Ascending aorta (tissue), 2 donors: ENCODE measurements around the gene M1AP. TPM values are rescaled to one million over a fixed set of nuclear protein-coding genes. Genes with fewer than 3 reads are reported as not detected.

ENCODE experiments used
- DNase-seq, 2 donors: peaks; one replicate each; pipeline ENCODE4 v3.0.0-alpha.2; 2019; ENCODE audit warnings: low spot score in 2 of 2
- H3K27ac ChIP-seq, 2 donors: fragments of 200-600 bp; sonication (generic); one replicate each; pipeline ENCODE4 v1.5.1; 2016 to 2017; ENCODE audit warnings: mild to moderate bottlenecking in 1 of 2
- H3K27me3 ChIP-seq: fragments of 200-600 bp; sonication (generic); one replicate; pipeline ENCODE4 v1.5.1; 2017
- H3K36me3 ChIP-seq, 2 donors: fragments of 200-600 bp; sonication (generic); one replicate each; pipeline ENCODE4 v1.5.1; 2016
- H3K4me1 ChIP-seq, 2 donors: fragments of 200-600 bp; sonication (generic); one replicate each; pipeline ENCODE4 v1.5.1; 2016 to 2017; ENCODE audit warnings: mild to moderate bottlenecking in 1 of 2
- H3K4me3 ChIP-seq, 2 donors: fragments of 200-600 bp; sonication (generic); one replicate each; pipeline ENCODE4 v1.5.1; 2016 to 2017; ENCODE audit warnings: mild to moderate bottlenecking in 1 of 2
- H3K9me3 ChIP-seq, 2 donors: fragments of 200-600 bp; sonication (generic); one replicate each; pipeline ENCODE4 v1.5.1; 2016
- intact Hi-C: fragments of 100-400 bp; cut with DNase I; formaldehyde crosslinking; loops from one replicate; pipeline ENCODE4 v1.15.1; 2023
- total RNA-seq: library from RNA; depleted of rRNA; stranded (reverse); fragments of >200 nt; gene quantifications from one replicate; pipeline ENCODE4 v1.1.0, GENCODE V29; 2016
- TF ChIP-seq, protein P1 (sequence below), 3 experiments: fragments of 200-600 bp in 2 of 3; fragments of 450-650 bp in 1 of 3; sonication (generic) in 2 of 3; IDR thresholded peaks; one replicate each; pipeline ENCODE4 v1.5.1; 2016 to 2019; ENCODE audit warnings: antibody characterized with exemption in 3 of 3, mild to moderate bottlenecking in 1 of 3, moderate library complexity in 1 of 3

The M1AP gene
- total RNA-seq, 1 donor from 2014 or later, result not detected

DNA sequence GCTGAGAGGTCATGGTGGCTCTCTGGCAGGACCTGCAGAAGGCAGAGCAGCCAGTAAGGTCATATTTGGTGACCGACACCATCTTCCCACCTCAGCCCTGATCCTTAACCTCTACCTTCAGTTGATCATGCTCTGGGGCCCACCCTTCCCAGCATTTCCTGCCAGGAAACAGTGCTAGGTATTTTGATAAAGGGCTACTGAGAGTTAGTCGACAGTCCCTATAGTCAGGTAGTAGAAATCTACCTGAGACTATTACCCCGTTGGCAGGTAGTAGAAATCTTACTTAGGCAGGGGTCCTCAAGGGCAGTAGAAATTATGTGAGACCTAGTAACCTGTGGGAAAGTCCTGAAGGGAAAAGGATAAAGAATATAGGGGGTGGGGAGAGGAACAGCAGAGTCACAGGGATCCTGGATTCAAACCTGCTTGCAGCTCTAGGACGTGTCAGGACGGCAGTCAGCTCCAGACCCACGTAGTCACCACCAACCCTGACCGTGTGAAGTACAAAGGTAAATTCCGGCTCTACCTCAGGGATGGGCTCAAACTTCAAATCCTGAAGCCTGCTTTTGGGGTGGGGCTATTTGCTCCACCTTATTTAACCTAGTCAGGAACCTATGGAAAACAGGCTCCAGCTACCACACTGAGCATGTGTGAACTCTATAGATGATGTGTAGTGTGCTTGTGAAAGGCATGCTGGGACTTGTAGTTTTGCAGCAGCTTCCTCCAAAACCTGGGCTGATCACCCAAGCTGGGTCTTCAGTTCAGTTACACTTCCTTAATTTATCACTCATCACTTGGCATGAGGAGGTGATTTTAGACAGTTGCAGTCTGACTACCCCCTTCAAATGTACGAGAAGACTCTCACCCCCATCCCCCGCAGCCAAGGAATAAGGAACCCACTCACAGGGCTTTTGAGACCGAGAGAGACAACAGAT lies 122.1 kb downstream of the M1AP start, which contains the start of gene DQX1:
Gene DQX1 (minus strand): TSS at position 515 of the 932 bp plus-strand sequence. CDS start 502 bp downstream, at position 13.
- H3K27ac ChIP-seq, result no peak within 1 kb of the TSS
- no peak for DNase-seq
- TF ChIP-seq, protein P1, sequence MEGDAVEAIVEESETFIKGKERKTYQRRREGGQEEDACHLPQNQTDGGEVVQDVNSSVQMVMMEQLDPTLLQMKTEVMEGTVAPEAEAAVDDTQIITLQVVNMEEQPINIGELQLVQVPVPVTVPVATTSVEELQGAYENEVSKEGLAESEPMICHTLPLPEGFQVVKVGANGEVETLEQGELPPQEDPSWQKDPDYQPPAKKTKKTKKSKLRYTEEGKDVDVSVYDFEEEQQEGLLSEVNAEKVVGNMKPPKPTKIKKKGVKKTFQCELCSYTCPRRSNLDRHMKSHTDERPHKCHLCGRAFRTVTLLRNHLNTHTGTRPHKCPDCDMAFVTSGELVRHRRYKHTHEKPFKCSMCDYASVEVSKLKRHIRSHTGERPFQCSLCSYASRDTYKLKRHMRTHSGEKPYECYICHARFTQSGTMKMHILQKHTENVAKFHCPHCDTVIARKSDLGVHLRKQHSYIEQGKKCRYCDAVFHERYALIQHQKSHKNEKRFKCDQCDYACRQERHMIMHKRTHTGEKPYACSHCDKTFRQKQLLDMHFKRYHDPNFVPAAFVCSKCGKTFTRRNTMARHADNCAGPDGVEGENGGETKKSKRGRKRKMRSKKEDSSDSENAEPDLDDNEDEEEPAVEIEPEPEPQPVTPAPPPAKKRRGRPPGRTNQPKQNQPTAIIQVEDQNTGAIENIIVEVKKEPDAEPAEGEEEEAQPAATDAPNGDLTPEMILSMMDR (IDR thresholded peaks at IDR 0.05), result no peak
- H3K27me3 ChIP-seq, result no peaks in the 10 kb centered on the region
- H3K4me1 ChIP-seq, result peaks cover 11 to 14% of the 10 kb centered on the region in 2 donors
- intact Hi-C loops, result no loop called here
- H3K36me3 ChIP-seq, result peaks cover 15 to 23% of the 10 kb centered on the region in 2 donors
- H3K9me3 ChIP-seq, result no peaks in the 10 kb centered on the region
- no peak within 1 kb of the TSS for H3K4me3 ChIP-seq

DNA sequence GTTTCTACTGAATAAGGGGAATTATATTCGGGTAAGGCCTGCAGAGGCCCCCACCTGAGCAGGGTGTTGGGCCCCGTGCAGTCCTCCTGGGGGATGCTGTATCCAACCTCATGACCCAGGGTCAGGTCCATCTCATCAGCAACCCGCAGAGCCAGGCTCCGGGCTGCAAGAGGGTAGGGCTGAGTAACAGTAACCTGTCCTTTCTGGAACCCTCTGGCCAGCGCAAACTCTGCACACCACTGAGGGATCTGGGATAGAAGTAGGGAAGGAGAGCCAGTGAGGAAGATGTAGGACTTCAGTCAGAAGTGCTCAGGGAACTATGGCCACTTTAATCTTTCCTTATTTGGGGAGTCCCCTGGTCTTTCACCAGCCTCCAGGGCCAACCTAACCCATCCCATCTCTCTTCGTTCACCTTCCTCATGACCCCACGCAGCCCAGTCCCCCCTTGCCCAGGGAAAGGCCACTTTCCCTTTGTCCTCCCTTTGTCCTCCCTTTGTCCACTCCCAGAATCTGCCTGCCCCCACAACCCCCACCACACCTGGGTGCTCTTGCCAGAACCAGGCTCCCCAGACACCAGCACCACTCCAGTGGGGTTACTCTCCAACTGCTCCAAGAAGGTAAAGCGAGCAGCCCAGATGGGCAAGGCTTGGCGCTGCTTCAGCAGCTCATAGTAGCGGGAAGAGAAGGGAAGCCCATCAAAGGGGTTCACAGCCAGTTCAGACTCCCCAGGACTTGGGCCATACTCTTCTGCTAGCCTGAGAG lies 123.0 kb downstream of the M1AP start:
- Histone ChIP-seq H3K9me3 (no peaks in the 10 kb centered on the region), H3K4me1 (peaks cover 8 to 9% of the 10 kb centered on the region in 2 donors), H3K36me3 (peaks cover 15 to 23% of the 10 kb centered on the region in 2 donors), H3K4me3 (no peak overlapping the region), H3K27me3 (no peaks in the 10 kb centered on the region), H3K27ac (no peak overlapping the region)
- intact Hi-C loops, result no loop called here
- DNase-seq, result no peak
- TF ChIP-seq, protein P1 (IDR thresholded peaks at IDR 0.05), result no peak

DNA sequence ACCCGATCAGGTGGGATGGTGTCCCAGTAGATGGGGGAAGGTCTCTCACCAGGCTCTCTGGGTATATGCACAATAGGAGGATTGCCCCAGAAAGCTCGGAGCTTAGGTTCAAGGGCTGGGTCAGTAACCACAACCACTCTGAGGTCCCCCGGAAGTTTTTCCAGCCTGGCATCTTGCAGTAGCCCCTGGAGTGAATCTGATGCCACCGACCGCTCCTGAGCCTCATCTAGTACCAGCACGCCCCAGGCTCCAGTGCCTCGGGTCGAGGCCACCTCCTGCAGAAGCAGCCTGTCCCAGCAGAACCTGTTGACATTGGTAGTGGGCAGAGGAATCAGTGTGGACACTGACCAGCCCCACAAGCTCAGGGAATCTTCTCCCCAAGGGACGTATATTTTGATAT lies 124.1 kb downstream of the M1AP start:
- H3K36me3 ChIP-seq, result peaks cover 15 to 23% of the 10 kb centered on the region in 2 donors
- intact Hi-C loops, result no loop called here
- H3K27ac ChIP-seq, result no peak overlapping the region
- peaks cover 8% of the 10 kb centered on the region in 2 donors for H3K4me1 ChIP-seq
- TF ChIP-seq, protein P1 (IDR thresholded peaks at IDR 0.05), result no peak
- no peak overlapping the region for H3K4me3 ChIP-seq
- no peaks in the 10 kb centered on the region for H3K27me3 ChIP-seq
- no peaks in the 10 kb centered on the region for H3K9me3 ChIP-seq
- DNase-seq, result no peak

DNA sequence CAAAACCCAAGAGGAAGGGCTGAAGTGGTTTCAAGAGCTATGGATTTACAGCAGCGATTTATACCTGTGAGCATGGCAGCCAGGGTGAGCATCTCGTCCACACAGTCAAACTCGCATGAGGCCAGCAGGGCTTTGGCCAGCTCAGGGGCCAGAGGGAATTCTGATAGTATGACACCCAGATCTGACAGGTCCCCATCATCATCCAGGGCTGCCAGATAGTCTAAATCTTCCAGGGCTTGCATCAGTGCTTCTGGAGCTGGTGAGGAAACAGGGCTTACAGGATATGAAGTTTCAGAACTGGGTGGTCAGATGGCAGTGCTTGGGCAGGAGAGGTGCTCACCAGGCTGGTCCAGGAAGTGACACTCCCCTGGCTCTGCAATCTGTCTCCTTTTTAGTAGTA lies 125.6 kb downstream of the M1AP start:
- Histone ChIP-seq H3K4me1 (no peaks in the 10 kb centered on the region), H3K36me3 (peaks cover 15 to 19% of the 10 kb centered on the region in 2 donors), H3K27me3 (no peaks in the 10 kb centered on the region), H3K4me3 (no peak overlapping the region), H3K9me3 (no peaks in the 10 kb centered on the region), H3K27ac (no peak overlapping the region)
- intact Hi-C loops, result no loop called here
- no peak for DNase-seq
- TF ChIP-seq, protein P1 (IDR thresholded peaks at IDR 0.05), result no peak

DNA sequence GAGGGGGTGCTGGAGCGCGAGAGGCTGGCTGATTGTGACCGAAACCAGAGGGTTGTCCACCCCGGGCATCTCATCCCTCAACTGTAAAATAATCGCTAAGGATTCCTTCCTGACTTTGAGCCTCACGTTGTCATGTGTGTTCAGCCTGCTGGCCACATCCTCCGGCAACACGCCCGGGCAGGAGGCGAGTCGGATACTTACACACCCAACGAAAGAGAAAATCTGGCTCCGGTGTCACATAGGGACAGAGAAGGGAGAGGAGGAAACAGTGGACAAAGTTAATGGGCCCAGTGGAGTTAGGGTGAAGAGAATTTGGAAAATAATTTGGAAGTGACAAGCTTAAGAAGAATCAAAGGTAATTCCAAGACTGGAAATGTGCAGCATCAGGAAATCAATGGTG lies 131.5 kb downstream of the M1AP start:
- Histone ChIP-seq H3K27ac (no peak overlapping the region), H3K27me3 (peaks cover 39% of the 10 kb centered on the region), H3K4me1 (peaks cover 16 to 18% of the 10 kb centered on the region in 2 donors), H3K36me3 (no peaks in the 10 kb centered on the region), H3K4me3 (peak overlapping the region; percentile 46 to 58), H3K9me3 (no peaks in the 10 kb centered on the region)
- TF ChIP-seq, protein P1 (IDR thresholded peaks at IDR 0.05), result no peak
- intact Hi-C loops, result no loop called here
- DNase-seq, result no peak
